ENCODE measurements around the gene HNRNPH2. TPM values are rescaled to one million over a fixed set of nuclear protein-coding genes. Genes with fewer than 3 reads are reported as not detected.

HNRNPH2 gene
- polyA plus RNA-seq (ENCODE audit: insufficient read length in 10 of 10) = 10 to 100 TPM; 63.4 to 80.1 (median 70.1) TPM
- long read RNA-seq, donor 1, transcript HNRNPH2-201 (2 exons, 2,223 nt) = major isoform, 17 of 54 reads
- long read RNA-seq, donor 1, partial matches to known transcripts = 37 of 54 reads
- long read RNA-seq, donor 1, other reads (novel, unspliced or antisense) = 0 of 54 reads
- long read RNA-seq, donor 2, transcript HNRNPH2-201 (2 exons, 2,223 nt) = major isoform, 14 of 38 reads
- long read RNA-seq, donor 2, partial matches to known transcripts = 24 of 38 reads
- long read RNA-seq, donor 2, other reads (novel, unspliced or antisense) = 0 of 38 reads
- long read RNA-seq, donor 3 = 0 reads
- long read RNA-seq, donor 4, transcript HNRNPH2-201 (2 exons, 2,223 nt) = major isoform, 12 of 58 reads
- long read RNA-seq, donor 4, partial matches to known transcripts = 46 of 58 reads
- long read RNA-seq, donor 4, other reads (novel, unspliced or antisense) = 0 of 58 reads
- long read RNA-seq, donor 5, transcript HNRNPH2-201 (2 exons, 2,223 nt) = major isoform, 18 of 18 reads
- long read RNA-seq, donor 5, partial matches to known transcripts = 0 of 18 reads
- long read RNA-seq, donor 5, other reads (novel, unspliced or antisense) = 0 of 18 reads
- long read RNA-seq, donor 6, transcript HNRNPH2-201 (2 exons, 2,223 nt) = major isoform, 16 of 80 reads
- long read RNA-seq, donor 6, partial matches to known transcripts = 64 of 80 reads
- long read RNA-seq, donor 6, other reads (novel, unspliced or antisense) = 0 of 80 reads
- long read RNA-seq, donor 7, transcript HNRNPH2-201 (2 exons, 2,223 nt) = major isoform, 15 of 15 reads
- long read RNA-seq, donor 7, partial matches to known transcripts = 0 of 15 reads
- long read RNA-seq, donor 7, other reads (novel, unspliced or antisense) = 0 of 15 reads
- long read RNA-seq, donor 8, transcript HNRNPH2-201 (2 exons, 2,223 nt) = major isoform, 9 of 47 reads
- long read RNA-seq, donor 8, partial matches to known transcripts = 38 of 47 reads
- long read RNA-seq, donor 8, other reads (novel, unspliced or antisense) = 0 of 47 reads
- long read RNA-seq, donor 9, partial matches to known transcripts = 0 of 4 reads
- long read RNA-seq, donor 9, other reads (novel, unspliced or antisense) = 0 of 4 reads

GRCh38 chrX:101407748-101408531 is at the start of gene HNRNPH2, which contains the start of gene GLA:
Gene HNRNPH2 (plus strand): TSS chrX:101408222. CDS start chrX:101411989, 3,767 bp downstream.
Gene GLA (minus strand): TSS chrX:101407925. CDS start chrX:101407903, 22 bp downstream.
- peak; percentile 96 to 97 (median 97) for DNase-seq

- no peak for DNase-seq
Measured at GRCh38 chrX:101359966-101360365, 48.1 kb upstream of the HNRNPH2 start.

- no peak for DNase-seq
Measured at GRCh38 chrX:101360390-101360789, 47.6 kb upstream of the HNRNPH2 start.

GRCh38 chrX:101362116-101362515 is 45.9 kb upstream of the HNRNPH2 start:
- no peak for DNase-seq

GRCh38 chrX:101362757-101363156 is 45.3 kb upstream of the HNRNPH2 start:
- no peak for DNase-seq

GRCh38 chrX:101365301-101365795 is 42.7 kb upstream of the HNRNPH2 start:
- no peak for DNase-seq

- no peak for DNase-seq
Measured at GRCh38 chrX:101368800-101369199, 39.2 kb upstream of the HNRNPH2 start.

- no peak for DNase-seq
Measured at GRCh38 chrX:101369687-101370086, 38.3 kb upstream of the HNRNPH2 start.

- DNase-seq = no peak
Measured at GRCh38 chrX:101370888-101371504, 37.0 kb upstream of the HNRNPH2 start.

GRCh38 chrX:101377547-101377946 is 30.5 kb upstream of the HNRNPH2 start:
- DNase-seq = no peak

GRCh38 chrX:101383679-101384205 is 24.3 kb upstream of the HNRNPH2 start:
- no peak for DNase-seq

- no peak for DNase-seq
Measured at GRCh38 chrX:101385026-101385684, 22.9 kb upstream of the HNRNPH2 start.

- DNase-seq = no peak
Measured at GRCh38 chrX:101385795-101386541, 22.1 kb upstream of the HNRNPH2 start, which contains the start of gene BTK. Gene BTK (minus strand): TSS chrX:101386191. CDS start chrX:101375284, 10,907 bp downstream.

GRCh38 chrX:101386542-101386885 is 21.5 kb upstream of the HNRNPH2 start:
- no peak for DNase-seq

GRCh38 chrX:101388604-101389003 is 19.4 kb upstream of the HNRNPH2 start:
- DNase-seq = no peak

- DNase-seq = peak; percentile 87 to 94 (median 91)
Measured at GRCh38 chrX:101390664-101391525, 17.1 kb upstream of the HNRNPH2 start, which contains the start of gene RPL36A. Gene RPL36A (plus strand): TSS chrX:101391011. CDS start chrX:101391044, 33 bp downstream.

- no peak for DNase-seq
Measured at GRCh38 chrX:101391831-101392230, 16.2 kb upstream of the HNRNPH2 start.
